Stimulated activated CD4-positive, alpha-beta T cell treated with anti-CD3 and anti-CD28 coated beads, Interleukin-2, amount 100 ng/mL, for 4 hours (primary cell): ENCODE measurements around the gene PEMT.
"Not testable (repeated sequence)": the region's sequence is repeated elsewhere in the genome, so short reads cannot be mapped to it uniquely, and the experiment has no call there.

Source experiments
- DNase-seq: peaks from one replicate; pipeline ENCODE4 v3.0.0-alpha.2; 2020; ENCODE audit warnings: low read depth

The PEMT gene

DNA sequence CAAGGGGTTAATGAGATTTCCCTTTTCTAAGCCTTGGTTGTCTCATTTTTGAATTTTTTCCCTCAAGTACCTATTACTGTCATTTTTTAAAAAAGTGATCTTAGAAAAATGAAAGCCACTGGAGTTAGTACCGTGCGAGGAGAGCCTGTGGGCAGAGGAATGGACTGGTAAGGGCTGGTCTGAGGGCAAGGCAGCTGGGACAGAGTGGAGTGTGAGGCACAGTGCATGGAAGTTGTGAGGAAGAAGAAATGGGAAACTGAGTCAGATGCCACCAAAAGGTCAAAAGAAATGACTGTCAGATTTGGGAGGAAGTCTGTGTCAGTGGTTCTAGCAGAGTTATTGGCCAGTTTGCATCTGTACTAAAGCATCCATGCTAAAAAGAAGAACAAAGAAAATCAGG lies 103.5 kb downstream of the PEMT start:
- no peak for DNase-seq

DNA sequence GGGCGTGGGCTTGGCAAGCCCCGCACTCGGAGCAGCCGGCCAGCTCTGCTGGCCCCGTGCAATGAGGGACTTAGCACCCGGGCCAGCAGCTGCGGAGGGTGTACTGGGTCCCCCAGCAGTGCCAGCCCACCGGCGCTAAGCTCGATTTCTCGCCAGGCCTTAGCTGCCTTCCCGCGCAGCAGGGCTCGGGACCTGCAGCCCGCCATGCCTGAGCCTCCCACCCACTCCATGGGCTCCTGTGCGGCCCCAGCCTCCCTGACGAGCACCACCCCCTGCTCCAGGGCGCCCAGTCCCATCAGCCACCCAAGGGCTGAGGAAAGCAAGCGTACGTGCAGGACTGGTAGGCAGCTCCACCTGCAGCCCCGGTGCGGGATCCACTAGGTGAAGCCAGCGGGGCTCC lies 105.1 kb downstream of the PEMT start:
- not testable (repeated sequence) for DNase-seq

DNA sequence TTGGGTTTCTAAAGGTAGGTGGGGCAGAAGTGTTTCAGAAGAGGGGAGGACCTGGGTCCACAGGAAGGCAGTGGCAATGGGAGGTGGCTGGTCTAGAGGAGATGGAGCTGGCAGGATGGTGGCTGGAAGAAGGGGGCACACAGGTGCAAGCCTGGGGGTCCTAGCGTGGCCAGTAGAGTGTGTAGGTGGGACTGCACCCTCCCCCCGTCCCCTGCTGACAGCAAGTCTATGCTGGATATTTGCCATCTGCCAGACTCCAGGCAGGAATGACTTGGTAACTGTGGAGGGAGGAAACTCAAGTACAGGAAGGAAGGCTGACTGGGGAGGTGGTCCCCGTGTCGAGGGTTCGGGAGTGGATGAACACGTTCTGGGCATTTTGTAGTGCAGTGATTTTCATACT lies 106.1 kb downstream of the PEMT start:
- no peak for DNase-seq

DNA sequence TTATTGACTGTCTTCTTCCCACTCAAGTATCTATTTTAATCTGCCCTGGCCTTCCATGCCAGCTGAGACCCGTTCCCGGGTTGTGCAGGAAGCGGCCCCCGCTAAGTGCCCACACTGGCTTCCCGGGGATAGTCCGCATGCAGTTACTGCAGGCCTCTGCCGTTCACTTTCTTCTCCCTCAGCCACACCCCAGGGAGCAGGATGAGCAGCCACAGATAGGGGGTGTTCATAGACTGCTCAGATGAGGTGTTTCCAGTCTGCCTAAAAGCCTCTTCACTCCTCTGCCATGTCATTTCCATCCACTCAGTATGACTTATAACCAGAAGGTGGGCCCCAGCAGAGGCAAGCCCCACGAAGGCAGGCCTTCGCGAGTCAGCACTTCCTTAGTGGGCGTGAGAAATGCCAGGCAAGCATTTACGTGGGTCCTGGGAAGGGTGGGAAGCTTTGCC lies 107.0 kb downstream of the PEMT start:
- DNase-seq = no peak

DNA sequence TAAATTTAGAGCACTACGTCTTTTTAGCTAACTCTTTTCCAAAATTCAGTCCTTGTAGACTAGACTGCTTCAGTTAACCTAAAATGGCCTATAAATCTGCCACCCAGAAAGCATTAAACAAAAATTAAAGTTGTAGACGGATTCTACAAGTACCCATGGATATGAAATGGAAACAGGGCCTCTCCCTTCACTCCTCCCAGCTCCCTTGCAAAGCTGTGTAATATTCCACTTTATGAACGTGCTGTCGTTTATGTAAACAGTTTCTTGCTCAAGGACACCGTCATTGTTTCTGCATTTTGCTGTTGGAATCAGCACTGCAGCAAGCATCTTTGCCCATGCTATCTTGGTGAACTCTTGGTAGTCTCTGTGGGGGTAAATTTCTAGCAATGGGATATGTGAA lies 109.6 kb downstream of the PEMT start:
- no peak for DNase-seq

DNA sequence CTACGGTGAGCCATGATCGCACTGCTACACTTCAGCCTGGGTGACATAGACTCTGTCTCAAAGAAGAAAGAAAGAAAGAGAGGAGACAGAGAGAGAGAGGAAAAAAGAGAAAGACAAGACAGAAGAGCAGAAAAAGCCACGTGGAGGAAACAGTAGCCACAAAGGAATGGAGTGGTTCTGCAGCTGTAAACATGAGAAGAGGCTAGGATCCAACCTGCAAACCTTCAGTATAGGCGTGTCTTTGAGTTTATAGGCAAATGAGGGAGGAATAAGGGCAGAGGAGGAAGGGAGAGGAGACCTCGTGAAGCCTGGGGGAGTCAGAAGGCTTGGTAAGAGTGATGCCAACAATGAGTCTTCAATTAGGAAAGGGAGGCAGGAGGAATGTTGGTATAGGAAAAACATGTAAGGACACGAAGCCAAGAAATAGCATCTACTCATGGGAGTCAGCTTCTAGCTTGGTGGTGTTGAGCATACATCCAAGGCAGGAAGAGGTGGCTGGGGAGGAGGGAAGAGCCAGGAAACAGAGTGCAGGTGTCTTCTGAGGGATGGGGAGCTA lies 110.8 kb downstream of the PEMT start:
- no peak for DNase-seq

DNA sequence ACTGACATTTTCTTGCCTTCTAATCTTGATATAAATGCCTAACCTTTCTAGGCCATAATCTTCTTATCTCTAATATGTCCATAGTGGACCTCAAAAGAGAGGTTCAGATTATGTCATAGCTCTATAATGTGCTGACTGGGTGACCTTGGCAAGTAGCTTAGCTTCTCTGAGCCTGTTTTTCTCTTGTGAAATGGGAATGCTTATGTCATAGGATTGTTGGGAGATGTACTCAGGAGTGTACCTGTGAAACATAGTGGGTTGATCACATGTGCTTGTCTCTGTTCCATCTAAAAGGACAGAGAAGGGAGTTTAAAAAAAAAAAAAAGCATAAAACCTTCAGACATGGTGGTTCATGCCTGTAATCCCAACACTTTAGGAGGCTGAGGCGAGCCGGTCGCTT lies 112.3 kb downstream of the PEMT start:
- no peak for DNase-seq

DNA sequence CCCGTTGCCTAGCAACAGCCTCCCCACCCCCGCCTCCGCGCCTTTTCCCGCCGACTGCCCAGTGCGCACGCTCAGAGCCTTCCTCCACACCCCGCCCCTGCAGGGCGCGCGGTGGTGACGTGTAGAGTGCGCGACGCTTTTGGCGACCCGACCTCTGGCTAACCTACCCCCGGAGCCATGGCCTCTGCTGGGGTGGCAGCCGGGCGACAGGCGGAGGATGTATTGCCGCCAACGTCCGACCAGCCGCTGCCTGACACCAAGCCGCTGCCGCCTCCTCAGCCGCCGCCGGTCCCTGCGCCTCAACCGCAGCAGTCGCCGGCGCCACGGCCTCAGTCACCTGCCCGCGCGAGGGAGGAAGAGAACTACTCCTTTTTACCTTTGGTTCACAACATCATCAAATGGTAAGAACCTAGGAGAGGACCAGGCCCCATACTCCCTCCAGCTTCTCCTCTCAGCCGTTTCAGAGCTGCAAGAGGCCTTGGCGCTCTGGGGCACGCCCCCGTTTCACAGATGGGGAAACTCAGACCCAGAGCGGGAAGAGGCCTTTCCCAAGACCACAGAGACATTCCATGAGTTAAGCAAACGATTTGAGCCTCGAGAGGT lies 114.5 kb downstream of the PEMT start, which contains the start of gene MED9:
Gene MED9, plus strand, starts transcription at position 136 of the 603 bp plus-strand sequence. Its CDS starts 42 bp downstream, at position 178.
- DNase-seq = peak; percentile 96

DNA sequence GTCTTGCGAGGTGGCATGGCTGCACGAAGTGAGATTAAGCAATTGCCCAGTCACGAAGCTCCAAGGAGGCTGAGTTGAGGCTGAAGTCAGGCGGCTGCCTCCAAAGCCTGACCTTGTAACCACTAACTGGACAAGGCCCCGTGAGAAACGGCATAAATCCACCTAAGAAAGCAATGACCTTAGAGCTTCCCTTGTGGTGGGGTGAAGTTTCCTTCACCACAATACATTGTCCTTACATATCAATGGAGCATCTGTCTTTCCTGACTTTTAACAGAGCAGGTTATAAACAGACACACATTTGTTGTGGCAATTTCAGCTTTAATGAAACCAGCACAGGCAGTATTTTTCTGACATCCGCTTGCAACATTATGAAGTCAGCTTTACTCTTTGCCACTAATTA lies 117.2 kb downstream of the PEMT start:
- DNase-seq = no peak

DNA sequence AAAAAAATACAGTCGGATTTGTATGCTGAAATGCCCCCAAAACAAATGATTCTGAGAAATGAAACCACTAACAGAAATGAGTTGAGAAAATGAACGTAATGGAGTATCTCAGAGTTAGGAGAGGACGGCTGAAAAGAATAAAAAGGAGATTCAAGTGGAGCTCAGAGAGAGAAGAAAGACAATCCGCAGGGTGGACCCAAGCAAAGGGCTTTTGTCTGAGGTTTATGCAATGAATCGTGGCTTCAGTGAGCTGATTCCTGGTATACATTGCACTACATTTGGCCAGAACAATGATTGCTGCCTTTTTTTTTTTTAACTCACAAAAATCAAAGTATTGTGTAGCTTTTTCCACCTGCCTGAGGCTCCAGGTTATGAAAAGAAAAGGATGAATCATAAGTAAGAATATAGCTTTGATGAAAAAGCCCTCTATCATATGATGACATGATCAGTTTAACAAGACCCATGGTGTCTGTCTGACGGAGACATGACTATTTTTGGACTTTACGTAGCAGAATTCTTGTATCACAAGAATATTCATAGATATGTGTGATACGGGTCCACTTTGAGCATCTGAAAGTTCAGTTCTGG lies 119.1 kb downstream of the PEMT start:
- no peak for DNase-seq

DNA sequence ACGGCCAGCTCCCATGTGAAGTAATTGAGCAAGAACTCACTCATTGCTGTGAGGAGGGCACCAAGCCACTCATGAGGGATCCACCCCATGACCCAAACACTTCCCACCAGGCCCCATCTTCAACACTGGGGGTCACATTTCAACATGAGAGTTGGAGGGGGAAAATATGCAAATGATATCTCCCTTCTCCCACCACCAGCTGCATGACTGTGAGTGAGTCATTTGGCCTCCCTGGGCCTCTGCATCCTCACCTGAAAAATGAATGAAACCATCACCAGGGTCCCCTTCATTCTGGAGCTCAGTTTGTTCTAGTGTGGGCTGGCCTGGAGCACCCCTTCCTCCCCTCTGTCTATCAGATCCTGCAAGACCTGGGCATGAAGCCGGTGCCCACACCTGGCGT lies 121.5 kb downstream of the PEMT start:
- DNase-seq = no peak

DNA sequence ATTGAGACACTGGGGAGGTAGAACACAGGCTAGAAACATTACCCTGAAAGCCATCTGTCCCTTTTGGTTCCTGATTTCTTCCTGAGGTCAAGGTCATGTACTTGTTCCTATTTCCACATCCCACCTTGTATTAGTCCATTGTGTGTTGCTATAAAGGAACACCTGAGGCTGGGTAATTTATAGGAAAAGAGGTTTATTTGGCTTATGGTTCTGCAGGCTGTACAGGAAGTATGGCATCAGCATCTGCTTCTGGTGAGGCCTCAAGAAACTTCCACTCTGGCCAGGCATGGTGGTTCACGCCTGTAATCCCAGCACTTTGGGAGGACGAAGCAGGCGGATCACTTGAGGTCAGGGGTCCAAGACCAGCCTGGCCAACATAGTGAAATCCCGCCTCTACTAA lies 122.2 kb downstream of the PEMT start:
- DNase-seq = no peak

DNA sequence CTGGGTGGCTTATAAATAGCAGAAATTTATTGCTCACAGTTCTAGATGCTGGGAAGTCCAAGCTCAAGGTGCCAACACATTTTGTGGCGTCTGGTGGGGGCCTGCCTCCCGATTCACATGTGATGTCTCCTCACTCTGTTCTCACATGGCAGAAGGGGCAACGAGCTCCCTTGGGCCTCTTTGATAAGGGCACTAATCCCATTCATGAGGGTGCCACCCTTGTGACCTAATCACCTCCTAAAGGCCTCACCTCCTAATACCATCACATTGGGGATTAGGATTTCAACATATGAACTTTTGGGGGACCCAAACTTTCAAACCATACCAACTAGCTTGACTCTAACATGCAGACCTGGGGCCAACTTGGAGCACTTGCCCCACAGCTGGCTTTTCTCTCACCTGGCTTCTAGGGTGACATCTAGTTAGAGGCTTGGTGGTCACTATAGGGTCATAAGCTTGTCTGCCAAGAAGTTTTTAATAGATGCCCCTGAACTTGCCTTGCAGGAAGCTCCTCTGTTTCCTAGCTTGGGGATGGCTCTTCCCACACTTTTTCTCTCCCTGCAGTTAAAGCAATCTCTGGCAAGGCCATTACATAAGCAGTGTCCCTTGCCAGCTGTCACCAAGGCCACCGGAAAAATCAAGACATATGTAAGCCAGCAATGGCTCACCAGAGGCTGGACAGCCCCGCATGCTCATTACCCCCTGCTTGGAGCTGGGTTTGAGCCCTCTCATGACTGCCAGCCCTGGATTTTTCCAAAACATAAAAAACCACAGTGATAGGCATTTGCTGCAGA lies 123.1 kb downstream of the PEMT start:
- no peak for DNase-seq

DNA sequence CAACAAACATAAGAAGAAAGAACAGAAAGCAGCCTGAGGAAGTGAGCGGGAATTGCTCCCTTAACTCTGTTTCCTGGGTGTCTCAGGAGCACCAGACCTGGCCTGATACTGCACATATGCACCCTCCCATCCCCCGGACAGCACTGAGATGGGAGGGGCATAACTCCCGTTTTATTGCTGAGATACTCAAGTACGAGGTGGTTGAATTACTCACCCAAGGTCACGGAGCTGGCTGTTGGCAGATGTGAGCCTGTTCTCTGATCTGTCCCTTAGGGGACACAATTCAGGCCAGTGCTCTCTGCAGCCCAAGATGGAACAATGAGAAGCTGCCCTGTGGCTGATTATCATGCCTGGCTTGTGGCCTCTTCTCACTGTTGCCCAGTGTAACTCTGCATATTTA lies 123.8 kb downstream of the PEMT start:
- no peak for DNase-seq

DNA sequence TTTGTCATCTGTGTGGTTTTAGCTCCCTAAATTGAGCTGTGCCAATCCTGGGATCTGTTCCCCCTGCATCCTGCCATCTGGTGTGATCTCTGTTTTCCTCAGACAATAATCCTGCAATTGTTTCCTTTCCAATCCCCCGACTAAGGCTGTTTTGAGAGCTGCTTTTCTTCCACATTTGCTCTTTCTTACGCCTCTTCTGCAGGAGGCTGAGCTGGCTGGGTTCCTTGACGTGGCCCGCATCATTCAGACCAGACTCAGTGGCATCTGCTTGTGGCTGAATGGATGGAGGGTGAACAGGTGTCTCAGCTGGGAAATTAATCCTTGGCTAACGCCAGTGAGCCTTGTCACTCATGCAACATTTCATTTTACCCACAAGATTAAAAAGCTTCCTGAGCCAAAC lies 124.5 kb downstream of the PEMT start:
- no peak for DNase-seq

DNA sequence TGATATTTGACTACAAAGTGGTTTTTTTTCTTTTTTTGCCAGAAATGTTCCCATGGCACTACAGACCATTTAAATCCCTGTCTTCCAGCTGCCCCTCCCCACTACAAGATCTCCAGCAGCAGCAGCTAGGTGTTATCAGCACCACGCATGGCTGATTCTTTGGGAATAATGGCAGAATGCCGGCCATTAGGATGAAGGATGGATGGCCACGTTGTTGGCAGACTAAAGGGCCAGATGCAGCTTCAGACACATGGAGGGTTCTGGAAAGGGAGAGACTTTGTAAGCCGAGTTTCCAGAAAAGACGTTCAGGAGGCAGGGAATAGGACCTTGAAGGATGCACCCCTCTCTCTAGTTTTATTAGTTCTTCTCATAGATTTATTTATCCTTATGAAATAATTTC lies 125.0 kb downstream of the PEMT start:
- DNase-seq = no peak

DNA sequence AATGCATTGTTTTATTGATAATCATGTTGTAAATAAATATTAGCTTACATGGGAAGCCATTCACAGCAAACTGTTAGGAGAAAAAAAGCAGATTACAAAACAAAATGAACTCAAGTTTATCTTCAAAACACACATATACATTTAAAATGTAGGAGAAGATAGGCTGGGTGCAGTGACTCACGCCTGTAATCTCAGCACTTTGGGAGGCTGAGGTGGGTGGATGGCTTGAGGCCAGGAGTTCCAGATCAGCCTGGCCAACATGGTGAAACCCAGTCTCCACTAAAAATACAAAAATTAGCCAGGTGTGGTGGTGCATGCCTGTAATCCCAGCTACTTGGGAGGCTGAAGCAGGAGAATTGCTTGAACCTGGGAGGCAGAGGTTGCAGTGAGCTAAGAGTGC lies 125.6 kb downstream of the PEMT start:
- not testable (repeated sequence) for DNase-seq

DNA sequence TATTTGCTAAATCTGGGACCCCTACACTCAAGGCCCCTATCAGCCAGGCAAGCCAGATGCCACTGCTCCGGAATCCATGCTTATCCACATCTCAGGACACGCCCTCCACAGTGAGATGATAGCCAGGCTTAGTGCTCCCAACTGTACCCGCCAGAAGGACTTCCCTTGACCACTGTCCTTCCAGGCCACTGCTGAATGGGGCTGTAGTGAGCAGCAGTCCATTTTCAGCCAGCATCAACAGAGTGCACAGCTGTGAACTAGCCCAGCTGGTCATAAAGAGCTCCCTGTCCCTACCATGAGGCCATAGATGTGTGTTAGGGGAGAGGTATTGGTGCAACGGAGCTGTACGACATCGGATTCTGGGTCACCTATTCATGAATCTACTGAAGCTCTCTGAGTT lies 127.7 kb downstream of the PEMT start:
- DNase-seq = no peak

DNA sequence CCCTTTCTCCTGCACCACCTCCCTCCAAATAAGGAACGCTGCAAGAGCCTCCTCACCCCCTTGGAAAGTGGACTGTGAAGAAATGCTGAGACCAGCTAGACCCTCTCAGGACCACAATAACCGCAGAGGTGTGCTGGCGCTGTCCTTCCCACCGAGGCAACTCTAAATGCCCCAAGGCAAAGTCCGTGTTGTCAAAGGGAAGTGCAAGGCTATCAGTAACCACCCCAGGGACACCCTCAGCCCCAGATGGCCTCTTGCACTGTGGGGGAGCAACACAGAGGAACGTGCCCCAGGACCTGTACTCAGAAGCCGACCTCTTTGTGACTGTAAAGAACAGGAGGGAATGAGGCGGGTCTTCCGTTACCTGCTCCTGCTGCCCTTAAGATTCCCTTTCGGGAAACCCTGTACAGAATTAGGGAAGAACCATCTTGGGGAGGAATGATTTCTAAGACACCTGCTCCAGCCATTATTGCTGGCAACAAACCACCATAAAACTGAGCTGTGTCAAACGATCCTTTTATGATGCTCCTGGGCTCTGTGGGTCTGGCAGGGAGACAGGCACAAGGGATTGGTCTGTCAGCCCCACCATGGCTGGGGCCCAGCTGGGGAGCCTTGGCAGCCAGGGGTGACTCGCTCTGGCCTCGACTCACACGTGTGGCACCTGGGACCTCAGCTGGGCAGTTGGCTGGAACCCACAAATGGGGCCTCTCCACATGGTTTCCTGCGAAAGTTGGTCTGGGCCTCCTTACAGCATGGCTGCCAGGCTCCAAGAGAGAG lies 129.3 kb downstream of the PEMT start:
- DNase-seq = no peak

DNA sequence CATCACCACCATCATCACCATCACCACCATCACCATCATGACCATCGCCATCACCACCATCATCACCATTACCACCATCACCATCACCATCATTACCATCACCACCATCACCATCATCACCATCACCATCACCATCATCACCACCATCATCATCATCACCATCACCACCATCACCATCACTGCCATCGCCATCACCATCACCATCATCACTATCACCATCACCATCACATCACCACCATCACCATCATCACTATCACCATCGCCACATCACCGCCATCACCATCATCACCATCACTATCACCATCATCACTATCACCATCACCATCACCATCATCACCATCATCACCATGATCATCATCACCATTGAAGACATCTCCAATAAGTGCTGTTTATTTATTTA lies 131.5 kb downstream of the PEMT start:
- DNase-seq = no peak

DNA sequence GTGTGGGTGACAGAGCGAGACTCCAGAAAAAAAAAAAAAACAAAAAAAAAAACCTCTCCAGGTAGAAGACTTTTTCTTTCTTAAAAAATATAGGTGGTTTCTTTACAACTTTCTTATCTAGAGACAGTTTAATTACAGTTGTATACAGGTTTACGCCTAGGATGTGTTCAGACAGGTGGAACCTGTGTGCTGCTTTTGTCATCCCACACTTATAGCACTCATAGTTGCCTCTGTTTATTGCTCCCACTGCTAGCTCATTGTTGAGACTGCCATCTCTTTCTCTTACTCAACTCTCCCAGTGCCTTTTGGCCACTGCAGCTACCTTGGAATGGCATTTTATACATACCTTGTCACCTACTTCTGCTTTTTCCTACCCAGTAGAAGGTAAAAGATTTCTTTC lies 133.8 kb downstream of the PEMT start:
- no peak for DNase-seq

DNA sequence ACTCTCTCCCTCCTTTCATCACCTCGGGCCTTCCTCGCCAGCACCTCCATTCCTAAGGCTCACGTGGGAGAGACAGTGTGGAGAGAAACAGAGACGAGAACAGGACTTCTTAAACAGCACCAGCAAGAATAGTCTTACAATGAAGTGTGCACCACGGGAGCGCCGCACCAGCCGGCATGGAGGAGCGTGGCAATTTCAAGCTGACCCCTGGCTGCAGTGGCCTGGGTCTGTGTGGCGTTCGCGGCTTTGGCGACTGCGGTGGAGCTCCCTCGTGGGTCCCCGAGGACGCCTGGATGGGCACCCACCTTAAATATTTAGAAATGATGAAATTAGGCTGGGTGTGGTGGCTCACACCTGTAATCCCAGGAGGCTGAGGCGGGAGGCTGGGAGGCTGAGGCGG lies 135.3 kb downstream of the PEMT start:
- no peak for DNase-seq
